ENCODE measurements around the gene JARID2.

Gene JARID2

GRCh38 chr6:15253203-15254022 lies 7.5 kb downstream of the JARID2 start:
- TF ChIP-seq CTCF (conservative IDR thresholded peaks at IDR 0.05; ENCODE audit: low read depth, low read length) = no peak
- H3K4me3 ChIP-seq (ENCODE audit: low read length) = no peak overlapping the region
- DNase-seq (ENCODE audit: low read depth) = no peak

DNA sequence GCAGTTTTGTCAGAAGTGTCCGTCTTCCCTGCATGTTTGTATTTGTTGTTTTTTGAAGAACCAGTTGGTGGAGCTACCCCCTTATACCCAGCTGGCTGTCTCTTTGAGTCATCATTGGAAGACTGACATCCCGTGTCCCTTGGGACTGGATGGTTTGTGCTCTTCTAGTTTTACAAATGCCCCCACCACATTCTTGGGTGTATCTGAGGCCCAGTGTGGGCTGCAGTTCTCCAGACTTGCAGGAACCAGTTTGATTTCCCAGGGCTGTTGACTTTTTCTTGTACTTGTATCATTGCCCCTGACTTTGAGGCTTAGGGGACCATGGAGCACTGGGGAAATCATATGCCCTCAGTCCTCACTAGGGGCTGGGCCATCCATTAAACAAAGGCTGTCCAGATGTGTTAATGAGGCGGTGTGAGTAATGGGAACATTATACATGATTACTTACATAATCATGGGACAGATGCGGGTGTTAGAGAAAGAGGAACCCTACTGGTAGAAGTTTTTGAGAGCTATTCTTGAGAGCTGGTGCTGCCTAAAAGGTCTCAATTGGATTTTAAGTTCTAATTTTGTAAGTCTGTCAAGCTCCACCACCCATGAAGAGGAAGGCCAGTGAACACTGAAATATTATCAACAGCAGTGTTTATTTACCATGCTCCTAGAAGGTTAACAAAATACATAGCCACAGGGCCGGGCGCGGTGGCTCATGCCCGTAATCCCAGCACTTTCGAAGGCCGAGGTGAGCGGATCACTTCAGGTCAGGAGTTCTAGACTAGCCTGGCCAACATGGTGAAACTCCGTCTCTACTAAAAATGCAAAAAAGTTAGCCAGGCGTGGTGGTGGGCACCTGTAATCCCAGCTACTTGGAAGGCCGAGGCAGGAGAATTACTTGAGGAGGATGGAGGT lies 8.5 kb downstream of the JARID2 start:
- no peak overlapping the region for H3K4me3 ChIP-seq (ENCODE audit: low read length)
- no peak for DNase-seq (ENCODE audit: low read depth)
- TF ChIP-seq CTCF (conservative IDR thresholded peaks at IDR 0.05; ENCODE audit: low read depth, low read length) = no peak

DNA sequence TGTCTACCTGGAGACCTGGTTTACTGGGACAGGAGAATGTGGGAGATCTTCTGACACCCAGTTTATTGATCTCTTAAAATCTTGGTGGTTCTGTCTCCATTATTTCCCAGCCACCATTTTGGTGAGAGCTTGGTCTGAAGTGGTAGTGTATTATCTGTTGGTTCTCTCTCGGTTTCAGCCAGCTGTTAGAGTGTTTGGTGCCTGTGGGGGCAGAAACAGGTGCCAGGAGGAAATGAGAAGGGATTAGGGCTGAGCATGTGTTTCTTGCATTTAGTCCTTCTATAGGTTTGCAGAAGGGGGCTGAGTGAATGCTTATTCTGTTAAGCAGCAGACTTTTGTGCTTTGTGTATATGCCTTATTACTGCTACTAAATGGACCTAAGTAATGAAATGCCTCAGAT lies 9.6 kb downstream of the JARID2 start:
- no peak for DNase-seq (ENCODE audit: low read depth)
- no peak for TF ChIP-seq CTCF (conservative IDR thresholded peaks at IDR 0.05; ENCODE audit: low read depth, low read length)
- no peak overlapping the region for H3K4me3 ChIP-seq (ENCODE audit: low read length)

DNA sequence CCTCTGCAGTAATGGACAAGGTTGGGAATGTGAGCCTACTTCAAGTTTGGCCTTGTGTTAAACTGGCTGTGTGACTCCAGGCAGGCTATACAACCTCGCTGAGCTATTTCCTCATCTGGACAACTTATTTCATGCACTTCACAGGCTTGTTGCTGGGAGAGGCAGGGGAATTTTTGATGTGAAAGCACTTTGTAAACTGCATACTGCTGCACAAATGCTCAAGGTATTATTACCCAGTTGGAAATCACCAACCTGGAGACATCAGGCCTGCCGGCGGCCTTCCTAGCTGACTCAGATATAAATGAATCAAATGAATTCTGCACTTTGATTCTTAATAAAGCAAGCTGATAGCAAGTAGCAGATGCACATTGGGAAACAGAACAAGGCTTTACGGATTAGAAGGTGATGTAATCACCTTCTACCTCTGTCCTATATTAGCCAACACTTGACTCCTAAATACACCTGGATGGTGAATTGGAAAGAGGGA lies 10.1 kb downstream of the JARID2 start:
- H3K4me3 ChIP-seq (ENCODE audit: low read length) = no peak overlapping the region
- DNase-seq (ENCODE audit: low read depth) = no peak
- no peak for TF ChIP-seq CTCF (conservative IDR thresholded peaks at IDR 0.05; ENCODE audit: low read depth, low read length)

- no peak for TF ChIP-seq CTCF (conservative IDR thresholded peaks at IDR 0.05; ENCODE audit: low read depth, low read length)
- no peak overlapping the region for H3K4me3 ChIP-seq (ENCODE audit: low read length)
- DNase-seq (ENCODE audit: low read depth) = no peak
Observed at GRCh38 chr6:15256538-15257271, 10.8 kb downstream of the JARID2 start.

DNA sequence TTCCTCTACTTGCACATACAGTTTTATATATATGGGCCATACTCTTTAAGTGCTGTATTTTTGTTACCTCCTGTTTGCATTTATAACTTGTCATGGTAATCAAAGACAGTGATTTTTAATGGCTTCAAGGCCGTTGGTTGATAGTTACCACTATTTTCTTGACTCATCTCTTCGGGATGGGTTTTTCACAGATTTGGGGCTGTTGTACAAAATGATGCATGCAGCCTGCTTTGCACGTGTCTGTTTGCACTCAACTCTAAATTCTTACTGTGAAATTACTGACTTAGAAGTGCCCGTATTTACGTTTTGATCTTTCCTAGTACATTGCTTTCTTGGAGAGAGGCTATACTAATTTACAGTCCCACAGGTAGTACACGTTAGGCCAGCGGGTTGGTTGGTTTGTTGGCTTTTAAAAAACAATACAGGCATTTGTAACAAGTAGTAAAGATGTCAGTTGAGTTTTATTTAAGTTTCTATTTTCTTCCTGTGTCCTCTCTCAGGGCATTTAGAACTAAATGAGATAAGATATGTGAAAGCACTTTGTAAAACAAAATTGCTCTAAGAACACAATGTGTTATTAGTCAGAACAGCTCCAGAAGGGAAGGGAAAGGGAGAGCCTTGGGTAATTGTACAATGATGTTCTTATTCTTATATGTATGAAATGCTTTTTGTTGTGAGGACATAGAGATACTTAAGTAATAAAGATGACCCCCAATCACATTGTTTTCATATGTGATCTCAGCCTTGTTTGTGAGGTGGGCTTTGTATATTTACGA lies 11.7 kb downstream of the JARID2 start:
- no peak for DNase-seq (ENCODE audit: low read depth)
- TF ChIP-seq CTCF (conservative IDR thresholded peaks at IDR 0.05; ENCODE audit: low read depth, low read length) = no peak

More for the DNA sequence above, 11.7 kb downstream of the JARID2 start:
- no peak overlapping the region for H3K4me3 ChIP-seq (ENCODE audit: low read length)
